Common myeloid progenitor, CD34-positive (primary cell): Measurements from ENCODE around the gene HNRNPM.
"Not testable (repeated sequence)": the region's sequence is repeated elsewhere in the genome, so short reads cannot be mapped to it uniquely, and the experiment has no call there.

Experiments
- CTCF ChIA-PET: fragments of 350-600 bp; sonication (Branson Sonifier 250); formaldehyde crosslinking; loops from one replicate; lab custom pipeline; 2021; ENCODE audit warnings: antibody characterized with exemption; lab: Charles Lee
- POLR2A ChIA-PET: fragments of 350-600 bp; sonication (Branson Sonifier 250); formaldehyde crosslinking; loops from one replicate; lab custom pipeline; 2021; ENCODE audit warnings: antibody characterized with exemption; lab: Charles Lee
- DNase-seq, 3 donors: peaks; one replicate each; pipeline versions ENCODE4 v3.0.0 to v3.0.0-alpha.2; 2013
- H3K27ac ChIP-seq, 2 experiments: 1 replicate in 1 of 2; 2 replicates in 1 of 2; pipeline ENCODE4 v1.7.0; 2013; ENCODE audit warnings: inconsistent platforms in 2 of 2, low read length in 2 of 2, mild to moderate bottlenecking in 2 of 2, low read depth in 1 of 2, moderate library complexity in 1 of 2; ENCODE audit not compliant: severe bottlenecking in 2 of 2, insufficient read depth in 1 of 2, poor library complexity in 1 of 2
- H3K27me3 ChIP-seq, 5 experiments: replicated peaks in 2 of 5; 1 replicate in 3 of 5; 2 replicates in 2 of 5; pipeline versions ENCODE4 v1.6.1 to v1.7.0; 2013; ENCODE audit warnings: low read length in 4 of 5, mild to moderate bottlenecking in 2 of 5, moderate library complexity in 2 of 5, inconsistent platforms in 1 of 5; ENCODE audit not compliant: insufficient read depth in 5 of 5, control insufficient read depth in 4 of 5
- H3K36me3 ChIP-seq, 4 experiments: 1 replicate in 2 of 4; 2 replicates in 2 of 4; pipeline versions ENCODE4 v1.6.1 to v1.7.0; 2013; ENCODE audit warnings: low read length in 3 of 4, control low read depth in 1 of 4, mild to moderate bottlenecking in 1 of 4; ENCODE audit not compliant: control insufficient read depth in 4 of 4, insufficient read depth in 4 of 4
- H3K4me1 ChIP-seq, 4 experiments: 1 replicate in 3 of 4; 2 replicates in 1 of 4; pipeline versions ENCODE4 v1.6.1 to v1.7.1; 2013; ENCODE audit warnings: low read length in 3 of 4, mild to moderate bottlenecking in 3 of 4, control low read depth in 1 of 4, inconsistent platforms in 1 of 4, moderate library complexity in 1 of 4; ENCODE audit not compliant: control insufficient read depth in 4 of 4, insufficient read depth in 4 of 4; ENCODE audit errors: control extremely low read depth in 1 of 4
- H3K4me3 ChIP-seq, 7 experiments: 1 replicate in 4 of 7; 2 replicates in 3 of 7; pipeline versions ENCODE4 v1.5.1 to v1.7.0; 2013; ENCODE audit warnings: mild to moderate bottlenecking in 7 of 7, low read length in 6 of 7, moderate library complexity in 6 of 7, inconsistent platforms in 2 of 7, low read depth in 2 of 7, control low read depth in 1 of 7; ENCODE audit not compliant: insufficient read depth in 4 of 7, control insufficient read depth in 1 of 7; ENCODE audit errors: extremely low read depth in 1 of 7
- H3K9me3 ChIP-seq, 5 experiments: 1 replicate in 4 of 5; 2 replicates in 1 of 5; pipeline versions ENCODE4 v1.6.1 to v1.7.1; 2013; ENCODE audit warnings: low read length in 4 of 5, mild to moderate bottlenecking in 2 of 5, inconsistent platforms in 1 of 5, low read depth in 1 of 5, moderate library complexity in 1 of 5; ENCODE audit not compliant: control insufficient read depth in 4 of 5, insufficient read depth in 2 of 5; ENCODE audit errors: control extremely low read depth in 1 of 5
- WGBS: methylation state at CpG from one replicate; pipeline ENCODE4 v1.1.5; 2013; ENCODE audit not compliant: insufficient coverage; 5-methylcytosine and 5-hydroxymethylcytosine counted together

HNRNPM gene

DNA sequence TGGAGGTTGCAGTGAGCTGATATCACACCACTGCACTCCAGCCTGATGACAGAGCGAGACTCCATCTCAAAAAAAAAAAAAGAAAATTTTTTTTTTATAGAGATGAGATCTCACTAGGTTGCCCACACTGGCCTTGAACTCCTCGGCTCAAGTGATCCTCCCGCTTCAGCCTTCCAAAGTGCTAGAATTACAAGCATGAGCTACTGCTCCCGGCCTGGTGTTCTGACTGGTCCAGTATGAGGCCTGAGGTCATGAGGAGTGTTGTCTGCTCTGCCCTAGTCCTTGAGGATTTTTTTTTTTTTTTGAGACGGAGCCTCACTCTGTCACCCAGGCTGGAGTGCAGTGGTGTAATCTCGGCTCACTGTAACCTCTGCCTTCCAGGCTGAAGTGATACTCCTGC is 19.4 kb upstream of the HNRNPM start:
- H3K27ac ChIP-seq, POLR2A ChIA-PET, DNase-seq, H3K27me3 ChIP-seq, H3K9me3 ChIP-seq, H3K4me3 ChIP-seq: not testable (repeated sequence)
- 97% methylated on average over 3 of the region's 6 CpGs for WGBS
- Histone ChIP-seq H3K4me1 (peaks cover 0 to 15% (median 12%) of the 10 kb centered on the region in 4 experiments), H3K36me3 (peaks cover 0 to 12% (median 6%) of the 10 kb centered on the region in 4 experiments)
- CTCF ChIA-PET, result interaction anchor here (0.7 to 1.5 kb wide), 3 partner anchors 12 to 58 kb away, joined by 3 to 4 read pairs (median 3); partner anchors contain the start of genes HNRNPM and MARCHF2

DNA sequence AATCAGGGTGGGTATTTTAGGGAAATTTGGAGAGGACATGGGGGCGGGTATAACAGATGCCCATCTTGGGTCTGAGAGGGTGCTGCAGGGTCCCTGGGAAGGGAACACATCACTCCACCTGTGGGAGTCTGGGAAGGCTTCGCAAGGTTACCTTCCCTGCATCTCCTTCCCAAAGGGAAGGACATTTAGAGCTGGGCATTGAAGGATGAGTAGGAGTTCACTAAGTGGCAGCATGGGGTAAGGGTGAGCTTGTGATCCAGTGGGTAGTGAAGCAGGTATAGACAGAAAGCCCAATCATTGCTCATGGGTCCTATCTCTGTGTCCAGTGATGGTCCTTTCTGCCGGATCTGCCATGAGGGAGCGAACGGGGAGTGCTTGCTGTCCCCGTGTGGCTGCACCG is 18.5 kb upstream of the HNRNPM start:
- Histone ChIP-seq H3K4me1 (peaks cover 0 to 15% (median 12%) of the 10 kb centered on the region in 4 experiments), H3K27ac (no peak overlapping the region), H3K27me3 (no peaks in the 10 kb centered on the region), H3K4me3 (no peak overlapping the region), H3K9me3 (no peaks in the 10 kb centered on the region), H3K36me3 (peaks cover 0 to 18% (median 6%) of the 10 kb centered on the region in 4 experiments)
- DNase-seq, result no peak
- CTCF ChIA-PET, result interaction anchor here (1.0 to 1.5 kb wide), 2 partner anchors 9 to 13 kb away, joined by 3 read pairs; partner anchors contain the start of gene MARCHF2
- WGBS, result 95% methylated on average over 4 of the region's 7 CpGs
- POLR2A ChIA-PET, result no interaction called here

DNA sequence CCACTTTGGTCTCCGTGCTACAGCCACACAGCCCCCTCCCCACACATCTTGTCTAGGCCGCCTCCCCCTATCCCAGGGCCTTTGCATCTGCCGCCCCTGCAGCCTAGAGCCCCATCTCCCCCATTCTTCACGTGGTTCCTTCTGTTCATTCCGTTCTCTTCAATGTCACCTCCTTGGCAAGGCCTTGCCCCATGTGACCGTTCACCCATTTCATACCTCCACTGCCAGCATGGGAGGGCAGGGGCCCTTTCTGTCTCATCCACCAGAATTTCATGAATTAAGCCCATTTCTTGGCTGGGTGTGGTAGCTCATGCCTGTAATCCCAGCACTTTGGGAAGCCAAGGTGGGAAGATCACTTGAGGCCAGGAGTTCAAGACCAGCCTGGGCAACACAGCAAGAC is 15.7 kb upstream of the HNRNPM start:
- ChIA-PET POLR2A (no interaction called here), CTCF (interaction anchor here (0.6 kb wide), 1 partner anchor 42 kb away, joined by 3 read pairs; no protein-coding TSS in a partner anchor)
- DNase-seq, result no peak
- no peak overlapping the region for H3K4me3 ChIP-seq
- no peaks in the 10 kb centered on the region for H3K27me3 ChIP-seq
- WGBS, result 95% methylated on average over 6 of the region's 6 CpGs
- no peaks in the 10 kb centered on the region for H3K9me3 ChIP-seq
- no peak overlapping the region for H3K27ac ChIP-seq
- peaks cover 0 to 7% (median 2%) of the 10 kb centered on the region in 4 experiments for H3K4me1 ChIP-seq
- peaks cover 0 to 12% (median 6%) of the 10 kb centered on the region in 4 experiments for H3K36me3 ChIP-seq

DNA sequence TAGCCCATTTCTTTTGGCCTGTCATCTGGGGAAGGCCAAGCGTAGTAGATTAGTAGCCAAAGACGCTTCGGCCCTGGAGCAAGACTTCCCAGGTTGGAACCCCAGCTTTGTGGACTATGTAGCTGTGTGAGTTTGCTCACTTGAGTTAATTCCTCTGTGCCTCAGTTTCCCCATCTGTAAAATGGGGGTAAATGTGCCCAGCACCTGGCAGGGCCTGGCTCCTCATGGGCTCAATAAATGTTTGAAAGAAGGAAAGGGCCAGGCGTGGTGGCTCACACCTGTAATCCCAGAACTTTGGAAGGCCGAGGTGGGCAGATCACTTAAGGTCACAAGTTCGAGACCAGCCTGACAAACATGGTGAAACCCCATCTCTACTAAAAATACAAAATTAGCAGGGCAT is 14.9 kb upstream of the HNRNPM start:
- H3K9me3 ChIP-seq, result no peaks in the 10 kb centered on the region
- no peak overlapping the region for H3K27ac ChIP-seq
- H3K27me3 ChIP-seq, result no peaks in the 10 kb centered on the region
- ChIA-PET POLR2A (no interaction called here), CTCF (no interaction called here)
- 90% methylated on average over 2 of the region's 6 CpGs for WGBS
- peaks cover 0 to 10% (median 3%) of the 10 kb centered on the region in 4 experiments for H3K4me1 ChIP-seq
- H3K4me3 ChIP-seq, result no peak overlapping the region
- peaks cover 0 to 12% (median 6%) of the 10 kb centered on the region in 4 experiments for H3K36me3 ChIP-seq
- no peak for DNase-seq

DNA sequence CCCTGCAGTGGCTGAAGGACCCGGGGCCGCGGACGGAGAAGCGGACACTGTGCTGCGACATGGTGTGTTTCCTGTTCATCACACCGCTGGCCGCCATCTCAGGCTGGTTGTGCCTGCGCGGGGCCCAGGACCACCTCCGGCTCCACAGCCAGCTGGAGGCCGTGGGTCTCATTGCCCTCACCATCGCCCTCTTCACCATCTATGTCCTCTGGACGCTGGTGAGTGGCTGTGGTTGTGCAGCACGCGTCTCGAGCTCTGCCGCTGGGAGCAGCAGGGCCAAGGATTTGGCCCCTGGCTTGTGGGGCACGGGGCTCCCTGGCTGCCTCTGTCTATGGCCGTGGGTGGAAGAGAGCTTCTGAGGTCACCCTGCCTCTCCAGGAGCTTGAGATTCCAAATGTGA is 14.1 kb upstream of the HNRNPM start:
- ChIA-PET POLR2A (no interaction called here), CTCF (no interaction called here)
- Histone ChIP-seq H3K4me3 (no peak overlapping the region), H3K27me3 (no peaks in the 10 kb centered on the region), H3K4me1 (peaks cover 0 to 10% (median 3%) of the 10 kb centered on the region in 4 experiments), H3K27ac (no peak overlapping the region), H3K36me3 (peaks cover 0 to 12% (median 6%) of the 10 kb centered on the region in 4 experiments), H3K9me3 (no peaks in the 10 kb centered on the region)
- 97% methylated on average over 19 of the region's 20 CpGs for WGBS
- DNase-seq, result no peak

DNA sequence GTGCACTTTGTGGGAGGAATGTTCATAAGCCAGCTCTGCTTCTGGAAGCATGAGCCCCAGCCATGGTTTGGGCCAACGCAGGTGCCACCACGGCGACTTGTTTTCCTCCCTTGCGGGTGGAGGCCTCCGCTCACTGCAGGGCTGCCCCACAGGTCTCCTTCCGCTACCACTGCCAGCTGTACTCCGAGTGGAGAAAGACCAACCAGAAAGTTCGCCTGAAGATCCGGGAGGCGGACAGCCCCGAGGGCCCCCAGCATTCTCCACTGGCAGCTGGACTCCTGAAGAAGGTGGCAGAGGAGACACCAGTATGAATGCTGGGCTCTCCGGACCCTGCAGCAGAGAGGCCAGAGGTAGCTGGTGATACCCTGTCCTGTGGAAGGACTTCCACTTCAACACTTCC is 6.5 kb upstream of the HNRNPM start:
- ChIA-PET POLR2A (no interaction called here), CTCF (interaction anchor here (0.9 to 1.4 kb wide), 3 partner anchors 11 to 21 kb away, joined by 3 to 4 read pairs (median 3); no protein-coding TSS in a partner anchor)
- Histone ChIP-seq H3K36me3 (peaks cover 0 to 7% (median 1%) of the 10 kb centered on the region in 4 experiments), H3K4me1 (peaks cover 0 to 10% (median 3%) of the 10 kb centered on the region in 4 experiments), H3K27me3 (no peaks in the 10 kb centered on the region), H3K27ac (no peak overlapping the region), H3K9me3 (no peaks in the 10 kb centered on the region), H3K4me3 (no peak overlapping the region)
- no peak for DNase-seq
- WGBS, result 98% methylated on average over 8 of the region's 12 CpGs

DNA sequence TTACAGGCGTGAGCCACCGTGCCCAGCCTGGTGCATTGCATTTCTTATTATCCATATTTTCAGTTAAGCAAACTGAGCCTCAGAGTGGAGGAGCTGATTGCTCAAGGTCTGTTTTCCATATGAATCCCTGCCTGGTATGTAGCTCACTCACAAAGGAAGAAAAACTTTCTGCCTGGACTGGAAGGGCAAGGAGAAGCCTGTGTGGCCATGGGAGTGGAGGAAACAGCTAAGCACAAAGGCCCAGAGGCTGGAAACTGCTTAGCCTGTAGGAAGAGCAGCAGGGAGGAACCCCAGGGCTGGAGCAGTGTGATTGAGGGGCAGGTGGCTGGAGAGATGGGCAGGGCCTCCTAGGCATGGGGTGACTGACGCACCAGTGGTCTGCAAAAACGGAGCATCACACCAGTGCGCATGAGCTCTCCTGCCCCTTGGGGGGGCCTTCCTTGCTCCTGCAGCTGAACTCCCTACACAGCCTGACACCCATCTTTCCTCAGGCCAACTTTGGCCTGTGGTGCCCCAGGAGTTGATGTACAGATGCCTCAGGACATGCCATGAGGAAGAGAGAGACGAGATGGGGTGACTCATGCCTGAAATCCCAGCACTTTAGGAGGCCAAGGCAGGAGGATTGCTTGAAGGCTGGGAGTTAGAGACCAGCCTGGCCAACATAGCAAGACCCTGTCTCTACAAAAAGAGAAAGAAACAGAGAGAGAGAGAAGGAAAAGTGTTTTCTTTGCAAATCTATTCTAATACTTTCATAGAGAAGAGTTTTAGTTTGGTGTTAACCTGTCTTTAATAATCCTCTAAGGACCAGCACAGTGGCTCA is 2.8 kb upstream of the HNRNPM start:
- ChIA-PET CTCF (interaction anchor here (0.7 to 1.8 kb wide), 4 partner anchors 19 to 298 kb away, joined by 3 to 5 read pairs (median 4); no protein-coding TSS in a partner anchor), POLR2A (no interaction called here)
- H3K36me3 ChIP-seq, result peaks cover under 1 to 12% (median 4%) of the 10 kb centered on the region in 4 experiments
- no peaks in the 10 kb centered on the region for H3K9me3 ChIP-seq
- peaks cover 13 to 21% (median 16%) of the 10 kb centered on the region in 4 experiments for H3K4me1 ChIP-seq
- H3K27me3 ChIP-seq, result no peaks in the 10 kb centered on the region
- DNase-seq, result no peak
- no peak overlapping the region for H3K27ac ChIP-seq
- no peak overlapping the region for H3K4me3 ChIP-seq
- WGBS, result 96% methylated on average over 4 of the region's 6 CpGs
